WI38 (cell line): Measurements from ENCODE around the gene AGMAT.

Experiments
- H3K4me3 ChIP-seq: 2 replicates; pipeline ENCODE4 v1.5.1; 2011; ENCODE audit warnings: low read depth, mild to moderate bottlenecking, control low read depth, low read length
- TF ChIP-seq, protein P1 (sequence below): IDR thresholded peaks from 2 replicates; pipeline ENCODE4 v1.5.1; 2012; ENCODE audit warnings: low read depth, mild to moderate bottlenecking, control low read depth, low read length

AGMAT gene

DNA sequence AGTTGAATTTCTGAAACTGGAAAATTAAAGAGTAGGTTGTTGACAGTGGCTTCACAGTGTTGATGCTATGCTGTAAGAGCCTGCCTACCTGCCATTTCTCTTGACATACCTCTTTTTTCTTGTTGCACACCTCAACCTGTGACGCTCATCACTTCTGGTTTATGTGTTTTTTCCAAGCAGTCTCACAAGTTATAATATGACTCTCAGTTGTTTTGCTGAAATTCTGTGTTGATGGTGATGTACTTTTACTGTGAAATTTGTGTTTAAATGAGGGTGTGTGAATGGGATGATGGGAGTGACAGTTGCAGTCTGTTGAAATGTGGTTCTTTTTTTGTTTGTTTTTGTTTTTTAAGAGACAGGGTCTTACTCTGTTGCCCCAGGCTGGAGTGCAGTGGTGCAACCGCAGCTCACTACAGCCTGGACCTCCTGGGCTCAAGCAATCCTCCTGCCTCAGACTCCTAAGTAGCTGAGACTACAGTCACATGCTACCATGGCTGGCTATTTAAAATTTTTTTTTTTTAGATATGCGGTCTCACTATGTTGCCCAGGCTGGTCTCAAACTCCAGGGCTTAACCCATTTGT is 39.4 kb upstream of the AGMAT start:
- TF ChIP-seq, protein P1, sequence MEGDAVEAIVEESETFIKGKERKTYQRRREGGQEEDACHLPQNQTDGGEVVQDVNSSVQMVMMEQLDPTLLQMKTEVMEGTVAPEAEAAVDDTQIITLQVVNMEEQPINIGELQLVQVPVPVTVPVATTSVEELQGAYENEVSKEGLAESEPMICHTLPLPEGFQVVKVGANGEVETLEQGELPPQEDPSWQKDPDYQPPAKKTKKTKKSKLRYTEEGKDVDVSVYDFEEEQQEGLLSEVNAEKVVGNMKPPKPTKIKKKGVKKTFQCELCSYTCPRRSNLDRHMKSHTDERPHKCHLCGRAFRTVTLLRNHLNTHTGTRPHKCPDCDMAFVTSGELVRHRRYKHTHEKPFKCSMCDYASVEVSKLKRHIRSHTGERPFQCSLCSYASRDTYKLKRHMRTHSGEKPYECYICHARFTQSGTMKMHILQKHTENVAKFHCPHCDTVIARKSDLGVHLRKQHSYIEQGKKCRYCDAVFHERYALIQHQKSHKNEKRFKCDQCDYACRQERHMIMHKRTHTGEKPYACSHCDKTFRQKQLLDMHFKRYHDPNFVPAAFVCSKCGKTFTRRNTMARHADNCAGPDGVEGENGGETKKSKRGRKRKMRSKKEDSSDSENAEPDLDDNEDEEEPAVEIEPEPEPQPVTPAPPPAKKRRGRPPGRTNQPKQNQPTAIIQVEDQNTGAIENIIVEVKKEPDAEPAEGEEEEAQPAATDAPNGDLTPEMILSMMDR, result no peak
- H3K4me3 ChIP-seq, result no peak overlapping the region

DNA sequence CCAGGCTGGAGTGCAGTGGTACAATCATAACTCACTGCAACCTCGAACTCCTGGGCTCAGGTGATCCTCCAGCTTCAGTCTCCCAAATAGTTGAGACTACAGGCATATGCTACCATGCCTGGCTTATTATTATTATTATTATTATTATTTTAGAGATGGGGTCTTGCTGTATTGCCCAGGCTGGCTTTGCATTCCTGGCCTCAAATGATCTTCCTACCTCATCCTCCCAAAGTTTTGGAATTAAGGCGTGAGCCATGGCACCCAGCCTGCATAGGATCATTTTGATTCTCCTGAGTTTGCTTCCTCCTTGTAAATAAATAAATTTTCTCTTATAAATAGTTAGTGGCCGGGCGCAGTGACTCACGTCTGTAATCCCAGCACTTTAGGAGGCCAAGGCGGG is 38.6 kb upstream of the AGMAT start:
- H3K4me3 ChIP-seq, result no peak overlapping the region
- TF ChIP-seq, protein P1, result no peak

DNA sequence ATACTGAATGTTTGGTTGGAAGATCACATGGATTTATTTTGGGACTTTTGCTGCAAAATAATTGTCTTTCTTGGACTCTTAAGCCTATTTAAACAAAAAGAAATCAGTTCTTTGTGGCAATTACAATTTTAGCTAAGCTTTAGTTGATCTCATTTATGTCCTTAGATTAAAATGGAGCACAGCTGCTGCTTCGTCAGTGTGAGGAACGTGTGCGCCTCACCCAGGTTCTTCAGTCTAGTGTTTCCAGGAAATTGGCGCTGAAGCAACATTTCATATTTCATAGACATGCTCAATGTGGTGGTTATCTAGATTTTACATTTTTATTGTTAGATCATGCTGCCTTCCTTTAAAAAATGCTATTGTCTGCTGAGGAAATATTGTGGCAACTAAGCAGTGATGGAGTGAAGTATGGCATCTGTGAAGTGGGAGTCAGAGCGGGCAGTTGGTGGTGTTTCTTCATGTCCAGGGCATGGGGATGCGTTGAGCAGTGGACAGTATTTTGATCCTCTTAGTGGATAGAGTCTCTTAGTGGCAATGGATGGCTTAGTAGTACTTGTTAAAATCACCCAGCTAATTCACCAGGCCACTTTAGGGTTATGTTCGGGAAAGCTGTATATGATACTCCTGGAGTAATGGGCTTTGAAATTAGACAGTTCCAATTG is 38.0 kb upstream of the AGMAT start:
- H3K4me3 ChIP-seq, result no peak overlapping the region
- TF ChIP-seq, protein P1, result no peak

DNA sequence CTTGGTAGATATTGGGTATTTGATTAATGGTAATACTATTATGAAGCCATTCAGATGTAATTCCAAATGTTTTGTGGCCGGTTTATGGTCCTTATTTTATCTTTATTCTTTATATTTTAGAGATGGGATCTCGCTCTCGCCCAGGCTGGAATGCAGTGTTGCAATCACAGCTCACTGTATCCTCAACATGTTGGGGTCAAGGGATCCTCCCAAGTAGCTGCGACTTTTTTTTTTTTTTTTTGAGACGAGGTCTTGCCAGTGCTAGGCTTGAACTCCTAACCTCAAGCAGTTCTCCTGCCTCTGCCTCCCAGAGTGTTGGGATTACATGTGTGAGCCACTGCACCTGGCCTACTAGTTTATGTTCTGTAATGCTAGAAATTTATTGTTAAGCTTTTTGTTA is 37.1 kb upstream of the AGMAT start:
- TF ChIP-seq, protein P1, result no peak
- no peak overlapping the region for H3K4me3 ChIP-seq

DNA sequence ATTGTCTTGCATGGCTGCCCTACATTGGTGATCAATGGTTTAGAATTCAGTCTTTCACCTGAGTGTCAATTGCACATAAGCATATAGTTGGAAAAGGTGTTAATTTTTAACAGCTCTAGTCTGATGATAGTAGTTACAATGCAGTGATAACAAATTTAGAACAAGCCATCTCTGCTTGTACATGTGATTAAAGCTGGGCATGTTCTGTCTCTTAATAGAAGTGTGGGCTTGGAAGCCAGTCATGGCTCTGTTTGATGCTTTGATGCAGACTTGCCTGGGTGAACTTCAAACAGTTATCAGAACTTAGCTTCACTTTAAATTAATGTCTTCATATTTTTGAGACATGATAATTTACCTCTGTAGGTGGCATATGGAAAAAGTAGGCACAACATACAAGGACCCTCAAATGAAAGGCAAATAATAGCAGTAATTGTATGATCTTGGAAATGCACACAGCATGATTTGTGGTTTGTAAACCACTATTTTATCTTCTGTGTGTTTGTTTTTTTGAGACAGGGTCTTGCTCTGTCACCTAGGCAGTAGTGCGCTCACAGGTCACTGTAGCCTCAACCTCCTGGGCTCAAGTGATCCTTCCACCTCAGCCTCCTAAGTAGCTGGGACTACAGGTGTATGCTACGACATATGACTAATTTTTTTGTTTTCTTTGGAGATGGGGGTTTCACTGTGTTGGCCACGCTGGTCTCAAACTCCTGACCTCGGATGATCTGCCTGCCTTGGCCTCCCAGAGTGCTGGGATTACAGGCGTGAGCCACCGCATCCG is 36.2 kb upstream of the AGMAT start:
- TF ChIP-seq, protein P1, result no peak
- H3K4me3 ChIP-seq, result no peak overlapping the region

DNA sequence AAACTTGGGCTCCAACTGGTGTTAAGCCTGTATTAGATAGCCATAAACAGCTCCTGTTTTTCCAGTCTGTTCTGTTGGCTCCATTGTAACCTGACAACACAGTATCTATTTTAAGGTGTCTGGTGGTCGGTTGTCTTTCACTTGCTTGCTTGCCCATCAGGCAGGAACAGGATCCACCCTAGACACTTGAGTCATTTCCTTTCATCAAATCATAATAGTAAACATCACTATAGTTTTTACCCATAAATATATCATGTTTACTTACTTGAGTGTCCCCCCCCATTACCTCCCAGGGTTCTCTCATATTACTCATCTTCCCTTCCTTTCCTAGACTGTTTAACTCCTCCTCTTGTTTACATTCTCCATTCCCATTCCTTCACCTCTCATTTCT is 35.3 kb upstream of the AGMAT start:
- peak overlapping the region; percentile 2; the same call in 1 of the 2 replicates for H3K4me3 ChIP-seq
- TF ChIP-seq, protein P1, result no peak
